ENCODE data around the gene MLKL. TPM values are rescaled to one million over a fixed set of nuclear protein-coding genes. Genes with fewer than 3 reads are reported as not detected.

Gene MLKL
- total and polyA plus RNA-seq, 2 donors from 2014 or later, result 7.3 to 19.4 TPM

GRCh38 chr16:74661064-74661463 lies 39.6 kb downstream of the MLKL start:
- FAIRE-seq, result no peak

GRCh38 chr16:74660383-74660782 lies 40.3 kb downstream of the MLKL start:
- intact Hi-C loops (cut with DNase I), result no loop called here
- TF ChIP-seq CTCF (IDR thresholded peaks at IDR 0.05; ENCODE audit: borderline replicate concordance, extremely low read depth, insufficient read depth), result no peak

More at GRCh38 chr16:74661064-74661463, 39.6 kb downstream of the MLKL start:
- DNase-seq, result no peak
- TF ChIP-seq CTCF (IDR thresholded peaks at IDR 0.05; ENCODE audit: borderline replicate concordance, extremely low read depth, insufficient read depth), result no peak
- intact Hi-C loops (cut with DNase I), result no loop called here
- H3K9ac ChIP-seq (ENCODE audit: low read length in 3 of 3), result no peak overlapping the region
- H3K9me3 ChIP-seq (ENCODE audit: control insufficient read depth in 2 of 3, insufficient read depth in 1 of 3, low read length in 3 of 3), result no peaks in the 10 kb centered on the region
- H3K27me3 ChIP-seq (ENCODE audit: control insufficient read depth, insufficient read depth, low read length), result no peaks in the 10 kb centered on the region
- no peak overlapping the region for H3K27ac ChIP-seq (ENCODE audit: low read depth in 2 of 2, low read length in 2 of 2)
- peaks cover 5 to 31% (median 21%) of the 10 kb centered on the region in 3 donors for H3K36me3 ChIP-seq (ENCODE audit: control insufficient read depth in 2 of 3, insufficient read depth in 3 of 3, low read length in 3 of 3)
- no peak overlapping the region for H3K4me3 ChIP-seq (ENCODE audit: low read length in 3 of 3)
- no peaks in the 10 kb centered on the region for H3K4me1 ChIP-seq (ENCODE audit: control insufficient read depth in 2 of 3, insufficient read depth in 2 of 3, low read depth in 1 of 3, low read length in 3 of 3)

GRCh38 chr16:74659041-74659440 lies 41.6 kb downstream of the MLKL start:
- Histone ChIP-seq H3K4me3 (ENCODE audit: low read length in 3 of 3) (no peak overlapping the region), H3K9ac (ENCODE audit: low read length in 3 of 3) (no peak overlapping the region), H3K27ac (ENCODE audit: low read depth in 2 of 2, low read length in 2 of 2) (no peak overlapping the region), H3K27me3 (ENCODE audit: control insufficient read depth, insufficient read depth, low read length) (no peaks in the 10 kb centered on the region), H3K9me3 (ENCODE audit: control insufficient read depth in 2 of 3, insufficient read depth in 1 of 3, low read length in 3 of 3) (no peaks in the 10 kb centered on the region), H3K36me3 (ENCODE audit: control insufficient read depth in 2 of 3, insufficient read depth in 3 of 3, low read length in 3 of 3) (peaks cover 5 to 23% (median 20%) of the 10 kb centered on the region in 3 donors), H3K4me1 (ENCODE audit: control insufficient read depth in 2 of 3, insufficient read depth in 2 of 3, low read depth in 1 of 3, low read length in 3 of 3) (no peaks in the 10 kb centered on the region)
- DNase-seq, result no peak
- no peak for FAIRE-seq
- intact Hi-C loops (cut with DNase I), result no loop called here
- no peak for TF ChIP-seq CTCF (IDR thresholded peaks at IDR 0.05; ENCODE audit: borderline replicate concordance, extremely low read depth, insufficient read depth)

More at GRCh38 chr16:74660383-74660782, 40.3 kb downstream of the MLKL start:
- DNase-seq (no peak), FAIRE-seq (no peak)
- no peak overlapping the region for H3K4me3 ChIP-seq (ENCODE audit: low read length in 3 of 3)
- no peak overlapping the region for H3K27ac ChIP-seq (ENCODE audit: low read depth in 2 of 2, low read length in 2 of 2)
- no peaks in the 10 kb centered on the region for H3K4me1 ChIP-seq (ENCODE audit: control insufficient read depth in 2 of 3, insufficient read depth in 2 of 3, low read depth in 1 of 3, low read length in 3 of 3)
- H3K9me3 ChIP-seq (ENCODE audit: control insufficient read depth in 2 of 3, insufficient read depth in 1 of 3, low read length in 3 of 3), result no peaks in the 10 kb centered on the region
- H3K36me3 ChIP-seq (ENCODE audit: control insufficient read depth in 2 of 3, insufficient read depth in 3 of 3, low read length in 3 of 3), result peaks cover 5 to 31% (median 21%) of the 10 kb centered on the region in 3 donors
- no peak overlapping the region for H3K9ac ChIP-seq (ENCODE audit: low read length in 3 of 3)
- H3K27me3 ChIP-seq (ENCODE audit: control insufficient read depth, insufficient read depth, low read length), result no peaks in the 10 kb centered on the region
